Neutrophil (primary cell): ENCODE measurements around the gene FAM236A.
"Not testable (repeated sequence)": the region's sequence is repeated elsewhere in the genome, so short reads cannot be mapped to it uniquely, and the experiment has no call there.

ENCODE experiments used
- H3K27ac ChIP-seq: fragments of 200-600 bp; sonication (generic); 2 replicates; pipeline ENCODE4 v1.5.1; 2016; ENCODE audit warnings: mild to moderate bottlenecking, moderate library complexity
- H3K27me3 ChIP-seq: fragments of 200-600 bp; sonication (generic); 2 replicates; pipeline ENCODE4 v1.6.0; 2016; ENCODE audit warnings: mild to moderate bottlenecking
- H3K36me3 ChIP-seq: fragments of 200-600 bp; sonication (generic); 2 replicates; pipeline ENCODE4 v1.5.1; 2017
- H3K4me1 ChIP-seq, 2 experiments: fragments of 200-600 bp in 1 of 2; sonication (generic) in 1 of 2; 1 replicate in 1 of 2; 2 replicates in 1 of 2; pipeline versions ENCODE4 v1.5.1 to v1.6.1; 2013 to 2016; ENCODE audit warnings: low read depth in 1 of 2, low read length in 1 of 2, mild to moderate bottlenecking in 1 of 2, moderate library complexity in 1 of 2; ENCODE audit not compliant: control insufficient read depth in 1 of 2, insufficient read depth in 1 of 2
- H3K4me3 ChIP-seq, 2 experiments: fragments of 200-600 bp in 1 of 2; sonication (generic) in 1 of 2; 1 replicate in 1 of 2; 2 replicates in 1 of 2; pipeline ENCODE4 v1.5.1; 2013 to 2016; ENCODE audit warnings: low read depth in 1 of 2, low read length in 1 of 2, mild to moderate bottlenecking in 1 of 2, moderate library complexity in 1 of 2
- H3K9me3 ChIP-seq: fragments of 200-600 bp; sonication (generic); 2 replicates; pipeline ENCODE4 v1.5.1; 2016

FAM236A gene

GRCh38 chrX:72937906-72938305 is at the start of gene FAM236A:
TSS of gene FAM236A (plus strand) at chrX:72938206. CDS start at chrX:72938263, 57 bp downstream.
- not testable (repeated sequence) for H3K27ac ChIP-seq, H3K4me1 ChIP-seq, H3K4me3 ChIP-seq, H3K9me3 ChIP-seq, H3K36me3 ChIP-seq, H3K27me3 ChIP-seq

GRCh38 chrX:72889740-72890139 is 48.3 kb upstream of the FAM236A start:
- not testable (repeated sequence) for H3K27ac ChIP-seq, H3K9me3 ChIP-seq, H3K27me3 ChIP-seq, H3K36me3 ChIP-seq, H3K4me3 ChIP-seq, H3K4me1 ChIP-seq

GRCh38 chrX:72912315-72912714 is 25.7 kb upstream of the FAM236A start, which contains the start of gene FAM236C:
TSS of gene FAM236C (plus strand) at chrX:72912615. CDS start at chrX:72912715, 100 bp downstream.
- H3K27me3 ChIP-seq, H3K9me3 ChIP-seq, H3K27ac ChIP-seq, H3K4me1 ChIP-seq, H3K4me3 ChIP-seq, H3K36me3 ChIP-seq: not testable (repeated sequence)

GRCh38 chrX:72916096-72916495 is 21.9 kb upstream of the FAM236A start:
- H3K36me3 ChIP-seq, H3K4me3 ChIP-seq, H3K27ac ChIP-seq, H3K4me1 ChIP-seq, H3K9me3 ChIP-seq, H3K27me3 ChIP-seq: not testable (repeated sequence)

- not testable (repeated sequence) for H3K27ac ChIP-seq, H3K9me3 ChIP-seq, H3K27me3 ChIP-seq, H3K36me3 ChIP-seq, H3K4me3 ChIP-seq, H3K4me1 ChIP-seq
Observed at GRCh38 chrX:72932283-72932682, 5.7 kb upstream of the FAM236A start.

- H3K36me3 ChIP-seq, H3K27ac ChIP-seq, H3K27me3 ChIP-seq, H3K4me3 ChIP-seq, H3K4me1 ChIP-seq, H3K9me3 ChIP-seq: not testable (repeated sequence)
Observed at GRCh38 chrX:72936455-72936854, 1.6 kb upstream of the FAM236A start.

GRCh38 chrX:72936882-72937455 is 1.0 kb upstream of the FAM236A start:
- H3K4me3 ChIP-seq, H3K27me3 ChIP-seq, H3K36me3 ChIP-seq, H3K9me3 ChIP-seq, H3K27ac ChIP-seq, H3K4me1 ChIP-seq: not testable (repeated sequence)

GRCh38 chrX:72942272-72942671 is 4.3 kb downstream of the FAM236A start:
- not testable (repeated sequence) for H3K36me3 ChIP-seq, H3K4me3 ChIP-seq, H3K4me1 ChIP-seq, H3K9me3 ChIP-seq, H3K27me3 ChIP-seq, H3K27ac ChIP-seq

GRCh38 chrX:72943035-72943818 is 5.2 kb downstream of the FAM236A start:
- not testable (repeated sequence) for H3K4me1 ChIP-seq, H3K27me3 ChIP-seq, H3K27ac ChIP-seq, H3K36me3 ChIP-seq, H3K9me3 ChIP-seq, H3K4me3 ChIP-seq

- H3K4me3 ChIP-seq: not testable (repeated sequence)
Observed at GRCh38 chrX:72943819-72944169, 5.8 kb downstream of the FAM236A start, which contains the start of gene DMRTC1. TSS of gene DMRTC1 (minus strand) at chrX:72943837. CDS start at chrX:72875694, 68,143 bp downstream.

GRCh38 chrX:72959971-72960370 is 22.0 kb downstream of the FAM236A start:
- not testable (repeated sequence) for H3K27ac ChIP-seq, H3K4me1 ChIP-seq

More at GRCh38 chrX:72943819-72944169, 5.8 kb downstream of the FAM236A start, which contains the start of gene DMRTC1:
- not testable (repeated sequence) for H3K27me3 ChIP-seq, H3K9me3 ChIP-seq, H3K27ac ChIP-seq, H3K4me1 ChIP-seq, H3K36me3 ChIP-seq

GRCh38 chrX:72971859-72972258 is 33.9 kb downstream of the FAM236A start:
- not testable (repeated sequence) for H3K9me3 ChIP-seq, H3K4me3 ChIP-seq, H3K36me3 ChIP-seq, H3K27me3 ChIP-seq, H3K4me1 ChIP-seq, H3K27ac ChIP-seq

More at GRCh38 chrX:72959971-72960370, 22.0 kb downstream of the FAM236A start:
- not testable (repeated sequence) for H3K4me3 ChIP-seq, H3K9me3 ChIP-seq, H3K36me3 ChIP-seq, H3K27me3 ChIP-seq

- H3K27me3 ChIP-seq, H3K4me3 ChIP-seq, H3K4me1 ChIP-seq, H3K9me3 ChIP-seq, H3K27ac ChIP-seq, H3K36me3 ChIP-seq: not testable (repeated sequence)
Observed at GRCh38 chrX:72974885-72975284, 36.9 kb downstream of the FAM236A start.

- H3K27ac ChIP-seq, H3K4me3 ChIP-seq: not testable (repeated sequence)
Observed at GRCh38 chrX:72980894-72981469, 43.0 kb downstream of the FAM236A start.

More at GRCh38 chrX:72980894-72981469, 43.0 kb downstream of the FAM236A start:
- not testable (repeated sequence) for H3K4me1 ChIP-seq, H3K27me3 ChIP-seq, H3K9me3 ChIP-seq, H3K36me3 ChIP-seq
